GM21515 (cell line): ENCODE results near the gene PAMR1.

Experiments
- ATAC-seq: cut with Tn5 transposase; IDR thresholded peaks from one replicate; pipeline ENCODE4 v1.9.1; 2021; ENCODE audit not compliant: unreplicated experiment

The PAMR1 gene

GRCh38 chr11:35461917-35462538, 63.4 kb downstream of the PAMR1 start:
- no peak for ATAC-seq

DNA sequence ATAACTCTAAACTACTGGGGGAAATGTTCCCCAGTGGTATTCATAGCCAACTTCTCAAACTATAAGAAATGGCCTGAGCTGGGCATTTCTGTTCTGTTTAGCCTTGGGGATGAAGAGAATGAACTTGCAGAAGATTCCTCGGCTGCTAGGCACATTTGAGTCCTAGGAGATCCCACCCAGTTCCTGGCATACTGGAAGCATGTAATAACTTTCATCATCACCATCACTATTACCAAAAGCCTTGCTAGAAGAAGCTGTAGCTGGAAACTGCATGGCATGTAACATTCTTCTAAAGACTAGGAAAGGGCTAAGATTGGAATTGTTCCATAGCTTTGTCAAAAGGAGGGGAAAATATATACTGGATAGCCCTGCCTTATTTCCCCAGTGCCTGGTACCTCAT, 65.9 kb downstream of the PAMR1 start:
- no peak for ATAC-seq

GRCh38 chr11:35458846-35459245, 66.6 kb downstream of the PAMR1 start:
- no peak for ATAC-seq

DNA sequence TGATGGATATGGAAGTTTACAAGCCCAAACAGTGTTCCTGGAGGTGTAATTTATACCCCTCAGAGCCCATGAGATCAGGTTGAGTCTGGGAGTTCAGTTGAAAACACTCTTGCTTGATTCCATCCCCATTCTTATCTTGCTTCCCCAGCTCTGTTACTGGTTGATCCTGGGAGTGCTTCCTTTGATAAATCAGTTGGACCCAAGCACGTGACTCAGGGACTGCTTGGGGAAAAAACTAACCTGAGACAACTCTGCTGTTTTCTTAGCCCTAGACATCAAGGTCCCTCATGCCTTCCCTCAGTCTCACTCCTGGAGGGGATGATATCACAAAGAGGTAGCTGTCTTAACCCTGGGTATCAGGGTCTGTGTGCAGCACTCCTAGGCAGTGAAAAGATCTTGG, 71.1 kb downstream of the PAMR1 start:
- no peak for ATAC-seq

- no peak for ATAC-seq
These were observed 88.7 kb downstream of the PAMR1 start for GRCh38 chr11:35436581-35437250.

- no peak for ATAC-seq
These were observed 91.8 kb downstream of the PAMR1 start for GRCh38 chr11:35433588-35433987.

GRCh38 chr11:35432464-35432863, 93.0 kb downstream of the PAMR1 start:
- no peak for ATAC-seq

DNA sequence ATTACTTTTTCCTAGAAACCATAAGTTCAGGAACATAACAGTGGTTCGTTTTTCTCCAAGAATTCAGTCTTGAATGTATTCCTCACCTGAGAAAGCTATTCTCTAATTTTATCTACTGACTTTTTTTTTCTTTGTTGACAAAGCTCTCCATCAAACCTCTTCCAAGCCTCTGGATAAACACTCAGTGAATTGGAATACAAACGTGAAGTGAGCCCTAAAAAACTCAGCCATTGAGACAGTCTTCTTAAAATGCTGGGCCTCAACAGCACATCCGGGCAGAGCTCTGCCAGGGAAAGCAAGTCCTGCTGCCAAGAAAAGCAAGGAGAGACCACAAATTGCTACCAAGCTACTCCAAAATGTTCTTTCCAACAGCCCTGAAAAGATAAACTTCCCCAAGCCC, 98.3 kb downstream of the PAMR1 start:
- no peak for ATAC-seq

- ATAC-seq = no peak
These were observed 99.1 kb downstream of the PAMR1 start for GRCh38 chr11:35426351-35426750.

- ATAC-seq = no peak
These were observed 99.7 kb downstream of the PAMR1 start for GRCh38 chr11:35425603-35426212.

DNA sequence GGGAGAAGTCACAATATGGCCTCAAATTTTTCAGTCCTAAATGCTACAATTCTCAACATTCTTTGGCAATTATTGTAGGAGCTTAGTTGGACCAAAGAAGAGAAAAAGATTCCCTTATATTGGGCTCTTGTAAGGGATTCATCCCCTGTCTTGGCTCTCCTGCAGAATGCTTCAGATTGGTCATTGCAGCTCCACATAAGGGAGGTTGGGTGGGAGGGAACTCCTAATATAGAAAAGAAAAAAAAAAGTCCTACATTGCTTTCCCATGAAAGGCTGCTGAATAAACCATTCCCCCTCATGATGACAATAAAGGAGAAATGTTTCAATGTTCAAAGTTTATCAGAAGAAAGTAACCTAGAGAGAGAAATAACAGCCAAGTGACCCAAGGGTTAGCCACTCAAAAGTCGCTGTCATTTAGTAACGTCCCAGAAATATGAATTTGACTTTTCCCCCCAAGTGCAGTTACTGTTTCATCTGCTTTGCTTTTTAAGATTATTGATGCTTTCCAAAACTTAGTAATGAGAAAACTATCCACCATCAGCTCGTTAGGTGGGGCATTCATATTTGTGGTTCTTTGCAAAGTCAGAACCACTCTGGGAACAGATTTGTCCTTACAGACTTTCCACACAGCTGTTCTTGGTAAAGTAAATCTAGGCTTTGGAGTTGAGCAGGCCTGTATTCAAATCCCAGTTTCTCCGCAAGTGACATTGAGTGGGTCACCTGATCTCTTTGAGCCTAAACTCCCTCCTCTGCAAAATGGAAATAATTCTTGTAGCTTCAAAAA, 101.1 kb downstream of the PAMR1 start:
- no peak for ATAC-seq

- ATAC-seq = no peak
These were observed 105.0 kb downstream of the PAMR1 start for GRCh38 chr11:35420371-35420770.

GRCh38 chr11:35419830-35420333, 105.5 kb downstream of the PAMR1 start:
- no peak for ATAC-seq

- ATAC-seq = no peak
These were observed 106.1 kb downstream of the PAMR1 start, which contains the start of gene SLC1A2 for GRCh38 chr11:35419184-35419829. Gene SLC1A2 (minus strand): TSS chr11:35419558. CDS start chr11:35418966, 592 bp downstream.

DNA sequence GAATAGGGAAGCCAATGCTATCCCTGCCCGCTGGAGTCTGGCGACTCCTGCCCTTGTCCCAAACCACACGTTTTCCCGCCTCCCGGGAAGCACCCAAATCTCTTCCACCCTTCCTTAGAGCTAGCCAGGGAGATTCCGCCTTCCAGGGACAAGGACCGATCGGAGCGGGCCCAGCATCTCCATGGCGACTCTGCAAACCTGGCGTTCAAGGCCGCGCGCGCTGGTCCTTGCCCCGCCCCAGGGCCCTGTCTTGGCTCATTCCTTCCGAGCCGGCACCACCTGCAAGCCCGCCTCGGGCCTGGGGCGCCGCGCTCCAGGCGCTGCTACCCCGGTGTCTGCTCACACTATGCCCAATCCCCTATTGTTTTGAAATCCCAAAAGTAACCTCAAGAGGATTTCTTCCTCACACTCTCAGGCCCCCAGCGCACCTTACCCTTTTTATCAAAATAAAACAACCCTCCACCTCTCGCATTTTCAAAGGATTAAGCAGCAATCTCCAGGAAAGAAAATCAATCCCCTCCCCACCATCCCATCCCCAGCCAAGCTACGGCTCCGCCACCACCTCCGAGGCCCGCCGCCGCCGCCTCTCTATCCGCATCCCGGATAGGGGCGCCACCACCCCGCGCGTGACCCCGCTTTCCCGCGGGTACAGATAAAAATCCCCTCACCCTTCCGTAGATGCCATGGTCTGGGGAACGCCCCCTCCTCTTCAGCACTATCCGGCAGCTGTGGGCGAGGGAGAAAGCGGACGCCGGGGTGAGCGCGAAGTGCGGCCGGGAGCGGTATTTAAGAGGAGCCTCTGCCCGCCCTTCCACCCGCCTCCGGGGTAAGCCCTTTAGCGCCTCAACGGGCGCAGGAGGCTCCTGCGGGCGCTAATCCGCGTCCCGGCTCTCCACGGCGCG, 106.9 kb downstream of the PAMR1 start:
- ATAC-seq = no peak

DNA sequence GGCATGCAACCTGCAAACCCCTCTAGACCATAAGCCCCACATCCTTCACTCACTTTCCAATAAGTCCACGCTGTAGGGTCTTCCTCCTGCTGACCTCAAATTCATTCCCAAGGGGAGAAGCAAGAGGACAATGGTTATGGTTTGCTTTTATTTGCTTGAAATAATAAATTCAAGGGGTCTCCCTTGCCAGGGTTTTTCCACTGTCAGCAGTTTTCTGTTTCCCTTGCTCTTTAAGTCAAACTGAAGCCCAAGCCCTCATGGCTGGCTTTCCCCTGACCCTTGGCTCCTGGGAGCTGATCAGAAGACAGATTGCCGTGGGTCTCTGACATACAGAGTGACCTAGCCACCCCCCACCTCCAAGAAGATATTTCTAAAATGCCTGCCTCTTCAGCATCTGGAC, 109.9 kb downstream of the PAMR1 start:
- no peak for ATAC-seq

DNA sequence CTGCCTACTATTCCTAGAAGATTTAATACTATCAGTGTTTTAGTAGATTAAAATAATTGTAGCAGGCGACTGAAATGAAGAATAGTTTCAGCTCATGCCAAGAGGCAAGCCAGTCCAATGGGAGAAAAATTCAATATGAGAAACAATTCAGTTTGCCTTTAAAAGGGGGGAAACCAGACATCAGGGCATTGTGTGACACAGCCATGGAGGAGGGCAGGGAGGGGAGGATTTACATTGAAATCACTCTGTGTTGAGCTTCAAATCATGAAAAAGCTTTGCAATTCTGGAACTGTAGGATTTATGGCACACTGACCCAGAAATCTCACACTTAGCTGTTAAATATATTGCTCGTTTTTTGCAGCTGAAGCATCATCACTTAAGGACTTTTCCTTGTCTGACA, 110.6 kb downstream of the PAMR1 start:
- ATAC-seq = no peak

DNA sequence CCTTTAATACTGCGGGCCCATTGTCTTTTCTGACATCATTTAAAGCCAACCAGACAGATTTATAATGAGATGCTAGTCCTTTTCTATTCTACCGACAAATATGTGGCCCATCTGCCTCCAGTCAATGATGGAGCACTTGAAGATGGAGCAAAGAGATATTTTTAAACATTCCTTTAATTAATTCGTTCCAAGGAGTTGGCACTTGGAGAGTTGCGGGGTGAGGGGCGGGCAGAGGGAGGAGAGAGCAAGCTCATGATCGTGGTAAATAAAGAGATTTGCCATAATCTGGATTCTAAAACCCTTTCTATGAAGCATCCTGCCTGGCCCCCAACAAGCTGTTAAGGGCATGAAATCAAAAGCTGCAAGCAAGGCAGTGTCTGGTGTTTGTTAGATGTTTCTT, 111.1 kb downstream of the PAMR1 start:
- no peak for ATAC-seq

DNA sequence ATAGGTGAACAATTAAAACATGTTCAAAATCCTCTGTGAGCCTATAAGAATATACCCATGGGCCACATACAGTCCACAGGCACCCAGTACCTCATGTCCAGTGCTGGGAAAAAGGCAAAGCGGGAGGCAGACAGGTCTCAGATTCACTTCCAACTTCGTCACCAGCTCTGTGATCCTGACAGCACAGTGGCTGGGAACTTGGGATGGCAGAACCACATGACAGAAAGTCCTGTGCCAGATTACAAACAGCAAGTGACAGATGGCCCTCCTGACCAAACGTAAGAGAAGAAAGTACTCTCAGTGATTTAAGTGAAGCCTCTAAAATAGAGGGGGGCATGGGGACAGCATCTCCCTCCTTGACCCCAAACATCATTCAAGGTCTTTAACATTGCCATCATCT, 111.8 kb downstream of the PAMR1 start:
- ATAC-seq = no peak

- no peak for ATAC-seq
These were observed 113.1 kb downstream of the PAMR1 start for GRCh38 chr11:35412285-35412684.
